ENCODE measurements around the gene ARHGAP25. TPM values are rescaled to one million over a fixed set of nuclear protein-coding genes. Genes with fewer than 3 reads are reported as not detected.
A peak's percentile ranks its signal among the peaks of the same experiment; 100 is the strongest.

The ARHGAP25 gene
- total and polyA plus RNA-seq, 12 donors: 2.6 to 17.3 (median 5.2) TPM

- Histone ChIP-seq H3K36me3 (no peaks in the 10 kb centered on the region), H3K4me1 (peaks cover 0 to 43% (median 22%) of the 10 kb centered on the region in 9 donors), H3K4me3 (no peak overlapping the region), H3K27me3 (no peaks in the 10 kb centered on the region), H3K9me3 (peaks cover 0 to 10% (median 0%) of the 10 kb centered on the region in 11 donors), H3K27ac (no peak overlapping the region)
- TF ChIP-seq CTCF (IDR thresholded peaks at IDR 0.05): no peak
- DNase-seq: no peak
- intact Hi-C loops (cut with DNase I): loop anchor here in 1 of 10 donors (10.0 kb wide), 1 partner anchor 68 kb away; no protein-coding TSS in a partner anchor
- ATAC-seq: no peak
- WGBS, 2 donors: 77 to 98% methylated on average over 2 of the region's 2 CpGs
Measured at GRCh38 chr2:68757081-68757480, 22.5 kb downstream of the ARHGAP25 start.

GRCh38 chr2:68762100-68762499, 27.5 kb downstream of the ARHGAP25 start:
- H3K27ac ChIP-seq: peak overlapping the region in 3 of 10 donors; percentile 13 to 70 (median 22)
- no peak for ATAC-seq
- H3K9me3 ChIP-seq: peaks cover 0 to 4% (median 0%) of the 10 kb centered on the region in 11 donors
- H3K27me3 ChIP-seq: no peaks in the 10 kb centered on the region
- 87 to 95% methylated on average over 2 of the region's 2 CpGs for WGBS, 2 donors
- TF ChIP-seq CTCF (IDR thresholded peaks at IDR 0.05): no peak
- H3K36me3 ChIP-seq: no peaks in the 10 kb centered on the region
- DNase-seq: no peak
- H3K4me1 ChIP-seq: peaks cover 0 to 52% (median 31%) of the 10 kb centered on the region in 9 donors
- no peak overlapping the region for H3K4me3 ChIP-seq
- intact Hi-C loops (cut with DNase I): no loop called here

GRCh38 chr2:68762665-68763064, 28.1 kb downstream of the ARHGAP25 start:
- Histone ChIP-seq H3K27me3 (no peaks in the 10 kb centered on the region), H3K36me3 (no peaks in the 10 kb centered on the region), H3K4me1 (peaks cover 0 to 57% (median 31%) of the 10 kb centered on the region in 9 donors), H3K4me3 (no peak overlapping the region), H3K9me3 (no peaks in the 10 kb centered on the region), H3K27ac (peak overlapping the region in 3 of 10 donors; percentile 13 to 70 (median 22))
- DNase-seq: no peak
- no peak for TF ChIP-seq CTCF (IDR thresholded peaks at IDR 0.05)
- intact Hi-C loops (cut with DNase I): no loop called here
- peak in 3 of 8 donors; percentile 12 to 35 (median 31) for ATAC-seq

GRCh38 chr2:68764041-68764805, 29.6 kb downstream of the ARHGAP25 start:
- intact Hi-C loops (cut with DNase I): no loop called here
- TF ChIP-seq CTCF (IDR thresholded peaks at IDR 0.05): no peak

More at GRCh38 chr2:68764041-68764805, 29.6 kb downstream of the ARHGAP25 start:
- Histone ChIP-seq H3K27ac (peak overlapping the region in 5 of 10 donors; percentile 7 to 94 (median 37)), H3K9me3 (no peaks in the 10 kb centered on the region), H3K27me3 (no peaks in the 10 kb centered on the region), H3K36me3 (no peaks in the 10 kb centered on the region), H3K4me3 (peak overlapping the region in 6 of 10 donors; percentile 3 to 38 (median 16)), H3K4me1 (peaks cover 0 to 73% (median 31%) of the 10 kb centered on the region in 9 donors)
- DNase-seq (no peak), ATAC-seq (no peak)
- 83 to 95% methylated on average over 6 of the region's 6 CpGs for WGBS, 2 donors
